ENCODE measurements around the gene RREB1.

The RREB1 gene

GRCh38 chr6:7222197-7222596, 114.4 kb downstream of the RREB1 start:
- DNase-seq (ENCODE audit: low spot score): no peak

- DNase-seq (ENCODE audit: low spot score): no peak
These were observed 117.0 kb downstream of the RREB1 start for GRCh38 chr6:7224731-7225130.

- no peak for DNase-seq (ENCODE audit: low spot score)
These were observed 121.1 kb downstream of the RREB1 start for GRCh38 chr6:7228662-7229375.

GRCh38 chr6:7229376-7230326, 121.9 kb downstream of the RREB1 start:
- no peak for DNase-seq (ENCODE audit: low spot score)

GRCh38 chr6:7230327-7230691, 122.5 kb downstream of the RREB1 start:
- DNase-seq (ENCODE audit: low spot score): no peak

GRCh38 chr6:7230956-7231713, 123.4 kb downstream of the RREB1 start:
- DNase-seq (ENCODE audit: low spot score): no peak

GRCh38 chr6:7232351-7232750, 124.6 kb downstream of the RREB1 start:
- no peak for DNase-seq (ENCODE audit: low spot score)

- DNase-seq (ENCODE audit: low spot score): no peak
These were observed 126.8 kb downstream of the RREB1 start for GRCh38 chr6:7234547-7234946.

GRCh38 chr6:7235712-7236305, 128.0 kb downstream of the RREB1 start:
- DNase-seq (ENCODE audit: low spot score): no peak

- DNase-seq (ENCODE audit: low spot score): no peak
These were observed 128.8 kb downstream of the RREB1 start for GRCh38 chr6:7236306-7237209.

- DNase-seq (ENCODE audit: low spot score): no peak
These were observed 130.0 kb downstream of the RREB1 start for GRCh38 chr6:7237653-7238188.

- DNase-seq (ENCODE audit: low spot score): no peak
These were observed 130.8 kb downstream of the RREB1 start for GRCh38 chr6:7238526-7238899.

GRCh38 chr6:7238900-7239589, 131.3 kb downstream of the RREB1 start:
- DNase-seq (ENCODE audit: low spot score): peak; percentile 57

- DNase-seq (ENCODE audit: low spot score): no peak
These were observed 131.8 kb downstream of the RREB1 start for GRCh38 chr6:7239590-7239948.

- no peak for DNase-seq (ENCODE audit: low spot score)
These were observed 132.6 kb downstream of the RREB1 start for GRCh38 chr6:7240351-7240750.

GRCh38 chr6:7241160-7241559, 133.4 kb downstream of the RREB1 start:
- DNase-seq (ENCODE audit: low spot score): no peak

- DNase-seq (ENCODE audit: low spot score): peak; percentile 59
These were observed 134.2 kb downstream of the RREB1 start for GRCh38 chr6:7241709-7242645.

GRCh38 chr6:7242835-7243178, 135.0 kb downstream of the RREB1 start:
- no peak for DNase-seq (ENCODE audit: low spot score)

All from HuH-7.5 (cell line).